Breast epithelium (tissue), 4 donors: Measurements from ENCODE around the gene KRT39. TPM values are rescaled to one million over a fixed set of nuclear protein-coding genes. Genes with fewer than 3 reads are reported as not detected.

ENCODE experiments used
- DNase-seq, 2 donors: peaks; one replicate each; pipeline ENCODE4 v3.0.0-alpha.2; 2019; ENCODE audit warnings: low spot score in 2 of 2
- H3K27ac ChIP-seq, 2 donors: fragments of 200-600 bp; sonication (generic) in 1 of 2; one replicate each; pipeline ENCODE4 v1.5.1; 2016 to 2019; ENCODE audit warnings: mild to moderate bottlenecking in 1 of 2
- H3K27me3 ChIP-seq, 2 donors: fragments of 200-600 bp; sonication (generic) in 1 of 2; one replicate each; pipeline versions ENCODE4 v1.5.1 to v1.6.0; 2017 to 2019; ENCODE audit warnings: control low read depth in 1 of 2, mild to moderate bottlenecking in 1 of 2
- H3K36me3 ChIP-seq: fragments of 200-600 bp; one replicate; pipeline ENCODE4 v1.5.1; 2019
- H3K4me1 ChIP-seq, 2 donors: fragments of 200-600 bp; sonication (generic); one replicate each; pipeline ENCODE4 v1.5.1; 2016 to 2019; ENCODE audit warnings: control low read depth in 1 of 2
- H3K4me3 ChIP-seq, 3 donors: fragments of 200-600 bp; sonication (generic); 1 replicate in 2 of 3; 2 replicates in 1 of 3; pipeline ENCODE4 v1.5.1; 2016 to 2019; ENCODE audit warnings: mild to moderate bottlenecking in 3 of 3, moderate library complexity in 2 of 3
- H3K9me3 ChIP-seq, 2 donors: fragments of 200-600 bp; sonication (generic) in 1 of 2; one replicate each; pipeline ENCODE4 v1.5.1; 2016 to 2019; ENCODE audit warnings: control low read depth in 1 of 2
- CTCF ChIP-seq, 3 donors: fragments of 450-650 bp; IDR thresholded peaks; one replicate each; pipeline ENCODE4 v1.5.1; 2016 to 2017; ENCODE audit warnings: antibody characterized with exemption in 3 of 3, mild to moderate bottlenecking in 3 of 3, moderate library complexity in 3 of 3
- POLR2A ChIP-seq: fragments of 450-650 bp; IDR thresholded peaks from one replicate; pipeline ENCODE4 v1.6.1; 2016; ENCODE audit warnings: antibody characterized with exemption, mild to moderate bottlenecking, moderate library complexity
- POLR2AphosphoS5 ChIP-seq, 3 donors: sonication (generic); formaldehyde crosslinking; IDR thresholded peaks; one replicate each; pipeline ENCODE4 v1.6.1; 2017; ENCODE audit warnings: antibody characterized with exemption in 3 of 3
- intact Hi-C: fragments of 100-400 bp; cut with DNase I; formaldehyde crosslinking; loops from one replicate; pipeline ENCODE4 v1.15.1; 2023; ENCODE audit warnings: low total_unique reads
- total RNA-seq, 3 donors: library from RNA; depleted of rRNA; stranded (reverse); fragments of >200 nt; gene quantifications; one replicate each; pipeline ENCODE4 v1.1.0, GENCODE V29; 2016

The KRT39 gene
- total RNA-seq, 3 donors from 2014 or later = not detected

GRCh38 chr17:40984226-40984625, 17.5 kb upstream of the KRT39 start, which contains the start of gene KRT40:
TSS of gene KRT40 (minus strand) at chr17:40984326. CDS start at chr17:40984273, 53 bp downstream.
- no peaks in the 10 kb centered on the region for H3K36me3 ChIP-seq
- no peak within 1 kb of the TSS for H3K27ac ChIP-seq
- no peak for DNase-seq
- H3K27me3 ChIP-seq = no peaks in the 10 kb centered on the region
- no peak within 1 kb of the TSS for H3K4me3 ChIP-seq
- TF ChIP-seq CTCF (IDR thresholded peaks at IDR 0.05) = no peak
- no peak for TF ChIP-seq POLR2A
- no peak for TF ChIP-seq POLR2AphosphoS5 (IDR thresholded peaks at IDR 0.05)
- intact Hi-C loops = loop anchor here (5.0 kb wide), 1 partner anchor 118 kb away; the partner anchor contains the start of gene KRTAP4-16
- no peaks in the 10 kb centered on the region for H3K4me1 ChIP-seq
- H3K9me3 ChIP-seq = no peaks in the 10 kb centered on the region

GRCh38 chr17:40981115-40981514, 14.4 kb upstream of the KRT39 start:
- H3K4me3 ChIP-seq = peak overlapping the region in 1 of 3 donors; percentile 33
- no peak for DNase-seq
- H3K9me3 ChIP-seq = no peaks in the 10 kb centered on the region
- H3K27me3 ChIP-seq = no peaks in the 10 kb centered on the region
- H3K36me3 ChIP-seq = no peaks in the 10 kb centered on the region
- TF ChIP-seq POLR2AphosphoS5 (IDR thresholded peaks at IDR 0.05) (no peak), CTCF (IDR thresholded peaks at IDR 0.05) (no peak), POLR2A (no peak)
- H3K27ac ChIP-seq = peak overlapping the region; percentile 22 to 32
- no peaks in the 10 kb centered on the region for H3K4me1 ChIP-seq
- intact Hi-C loops = loop anchor here (5.0 kb wide), 1 partner anchor 121 kb away; the partner anchor contains the start of gene KRTAP4-16

DNA sequence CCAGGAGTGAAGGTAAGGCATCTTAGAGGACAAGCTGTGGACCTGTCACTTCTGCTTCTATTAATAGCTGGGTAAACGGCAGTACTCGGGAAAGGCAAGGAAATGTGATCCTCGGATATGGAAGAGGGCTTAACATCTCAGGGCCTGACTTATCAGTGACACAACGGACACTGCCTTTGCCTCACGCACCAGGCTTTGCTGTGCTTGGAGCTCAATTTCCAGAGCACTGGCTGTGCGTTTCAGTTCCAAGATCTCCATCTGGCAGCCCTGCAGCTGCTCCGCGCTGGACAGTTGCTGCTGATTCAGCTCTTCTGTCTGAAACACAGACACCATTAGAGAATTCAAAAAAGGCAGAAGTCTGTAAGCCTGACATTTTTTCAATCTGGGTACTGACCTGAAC, 13.8 kb upstream of the KRT39 start:
- intact Hi-C loops = loop anchor here (5.0 kb wide), 1 partner anchor 122 kb away; the partner anchor contains the start of gene KRTAP4-16

DNA sequence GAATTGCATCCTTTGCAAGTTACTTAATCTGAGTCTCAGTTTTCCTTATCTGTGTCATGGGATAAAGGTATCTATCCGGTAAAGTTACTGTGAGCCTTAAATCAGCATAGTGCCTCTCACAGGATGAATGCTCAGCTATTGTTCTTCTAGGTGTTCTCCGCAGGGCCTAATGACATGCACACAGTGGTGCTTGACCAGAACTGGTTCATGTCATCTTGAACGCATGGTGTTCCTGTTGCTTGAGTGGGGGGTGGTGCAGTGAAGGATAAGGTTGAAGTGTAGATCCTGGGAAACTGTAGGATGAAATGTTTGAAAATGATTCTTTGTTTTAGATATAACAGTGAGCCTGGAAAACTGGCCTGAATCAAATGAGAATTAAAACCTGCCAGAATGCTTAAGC, 13.4 kb upstream of the KRT39 start:
- H3K4me3 ChIP-seq = no peak overlapping the region
- H3K27ac ChIP-seq = no peak overlapping the region
- no peak for TF ChIP-seq POLR2AphosphoS5 (IDR thresholded peaks at IDR 0.05)
- intact Hi-C loops = loop anchor here (5.0 kb wide), 1 partner anchor 122 kb away; the partner anchor contains the start of gene KRTAP4-16
- H3K4me1 ChIP-seq = no peaks in the 10 kb centered on the region
- no peaks in the 10 kb centered on the region for H3K9me3 ChIP-seq
- DNase-seq = no peak
- no peaks in the 10 kb centered on the region for H3K36me3 ChIP-seq
- H3K27me3 ChIP-seq = no peaks in the 10 kb centered on the region

More for the DNA sequence above, 13.8 kb upstream of the KRT39 start:
- Histone ChIP-seq H3K27me3 (no peaks in the 10 kb centered on the region), H3K9me3 (no peaks in the 10 kb centered on the region), H3K27ac (peak overlapping the region; percentile 22 to 32), H3K4me3 (peak overlapping the region in 1 of 3 donors; percentile 33), H3K4me1 (no peaks in the 10 kb centered on the region), H3K36me3 (no peaks in the 10 kb centered on the region)
- TF ChIP-seq POLR2AphosphoS5 (IDR thresholded peaks at IDR 0.05) (no peak), POLR2A (no peak), CTCF (IDR thresholded peaks at IDR 0.05) (no peak)
- no peak for DNase-seq

- no peak for DNase-seq
- H3K9me3 ChIP-seq = no peaks in the 10 kb centered on the region
- no peak for TF ChIP-seq POLR2AphosphoS5 (IDR thresholded peaks at IDR 0.05)
- TF ChIP-seq CTCF (IDR thresholded peaks at IDR 0.05) = no peak
- TF ChIP-seq POLR2A = no peak
- H3K27me3 ChIP-seq = no peaks in the 10 kb centered on the region
- intact Hi-C loops = no loop called here
- peak overlapping the region; percentile 64 to 82 for H3K27ac ChIP-seq
- no peaks in the 10 kb centered on the region for H3K4me1 ChIP-seq
- no peaks in the 10 kb centered on the region for H3K36me3 ChIP-seq
- H3K4me3 ChIP-seq = no peak overlapping the region
Measured at GRCh38 chr17:40978575-40979151, 11.9 kb upstream of the KRT39 start.
